Kidney (tissue), 14 donors: ENCODE results near the gene CDC27. TPM values are rescaled to one million over a fixed set of nuclear protein-coding genes. Genes with fewer than 3 reads are reported as not detected.

Source experiments
- DNase-seq, 5 donors: peaks; one replicate each; pipeline ENCODE4 v3.0.0-alpha.2; 2013 to 2020
- FAIRE-seq: peaks from 2 replicates; lab custom pipeline; 2012; peaks lifted over from hg19 to GRCh38; lab: Jason Lieb, UNC
- H3K27ac ChIP-seq, 2 donors: one replicate each; pipeline ENCODE4 v1.7.0; 2013; ENCODE audit warnings: low read depth in 2 of 2, low read length in 2 of 2, inconsistent platforms in 1 of 2
- H3K27me3 ChIP-seq: one replicate; pipeline ENCODE4 v1.7.1; 2013; ENCODE audit warnings: low read length, inconsistent platforms; ENCODE audit not compliant: control insufficient read depth, insufficient read depth
- H3K36me3 ChIP-seq, 3 donors: one replicate each; pipeline versions ENCODE4 v1.7.0 to v1.7.1; 2013; ENCODE audit warnings: low read length in 3 of 3, control low read depth in 1 of 3, inconsistent platforms in 1 of 3; ENCODE audit not compliant: insufficient read depth in 3 of 3, control insufficient read depth in 2 of 3
- H3K4me1 ChIP-seq, 3 donors: one replicate each; pipeline versions ENCODE4 v1.7.0 to v1.7.1; 2013; ENCODE audit warnings: low read length in 3 of 3, inconsistent platforms in 1 of 3, low read depth in 1 of 3; ENCODE audit not compliant: control insufficient read depth in 2 of 3, insufficient read depth in 2 of 3
- H3K4me3 ChIP-seq, 3 donors: one replicate each; pipeline versions ENCODE4 v1.7.0 to v1.8.1; 2013; ENCODE audit warnings: low read length in 3 of 3, control low read depth in 1 of 3, inconsistent platforms in 1 of 3
- H3K9ac ChIP-seq, 3 donors: one replicate each; pipeline versions ENCODE4 v1.7.0 to v1.7.1; 2013; ENCODE audit warnings: low read length in 3 of 3, control low read depth in 1 of 3, inconsistent platforms in 1 of 3
- H3K9me3 ChIP-seq, 3 donors: one replicate each; pipeline versions ENCODE4 v1.7.0 to v1.7.1; 2013; ENCODE audit warnings: low read length in 3 of 3, control low read depth in 1 of 3, inconsistent platforms in 1 of 3; ENCODE audit not compliant: control insufficient read depth in 2 of 3, insufficient read depth in 1 of 3
- intact Hi-C: fragments of 100-400 bp; cut with DNase I; formaldehyde crosslinking; loops from one replicate; pipeline ENCODE4 v1.11.1; 2022
- polyA plus RNA-seq: library from polyadenylated mRNA; stranded (reverse); fragments of 350-450 nt; fragmentation: Illumina TruSeq; extraction: RNeasy Lipid Tissue Mini Kit (QIAGEN cat#74804); gene quantifications from one replicate; pipeline ENCODE4 v1.2.3, GENCODE V29; 2014; ENCODE audit warnings: low read depth, low replicate concordance; ENCODE audit not compliant: insufficient read depth
- total RNA-seq: library from RNA; stranded (reverse); fragmentation: NEBNext Ultra II Directional; extraction: Animal tissue kit (Norgen Biotek cat#: 25700); gene quantifications from one replicate; pipeline ENCODE4 v1.2.1, GENCODE V29; 2021
- TF ChIP-seq, protein P1 (sequence below): IDR thresholded peaks from 3 replicates; pipeline ENCODE4 v1.5.1; 2012; ENCODE audit warnings: mild to moderate bottlenecking, moderate library complexity, borderline replicate concordance; ENCODE audit not compliant: insufficient read depth; ENCODE audit errors: extremely low read depth
- donor health status: control.
- donor health status: control.
- donor health status: control.
- donor health status: control.
- donor health status: control.
- donor health status: DM: yes; HTN: yes; CAD: no.
- donor health status: Normal renal cell carcinoma (clear cell type).

CDC27 gene
- total and polyA plus RNA-seq, 2 donors from 2014 or later, result 18.2 to 78.2 TPM

DNA sequence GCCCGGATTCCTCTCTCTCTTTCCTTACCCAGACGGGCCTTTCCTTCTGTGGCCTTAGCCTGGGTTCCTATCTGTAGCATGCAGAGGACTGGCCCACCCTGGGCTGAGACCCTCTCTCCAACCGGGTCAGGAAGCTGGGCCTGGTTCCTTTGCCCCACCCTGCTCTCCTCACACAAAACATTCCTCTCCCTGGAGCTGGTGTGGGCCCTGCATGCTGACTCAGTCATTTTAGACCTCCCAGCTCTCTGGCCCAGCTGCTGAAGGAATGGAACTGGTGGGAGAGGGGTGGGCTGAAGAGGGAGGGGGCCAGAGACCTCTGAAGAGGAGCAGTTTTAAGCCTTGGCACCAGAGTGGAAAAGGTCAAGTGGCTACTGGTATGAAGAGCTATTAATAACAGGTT is 21.0 kb upstream of the CDC27 start:
- Histone ChIP-seq H3K36me3 (no peaks in the 10 kb centered on the region), H3K27ac (no peak overlapping the region), H3K4me3 (no peak overlapping the region), H3K27me3 (no peaks in the 10 kb centered on the region), H3K9me3 (no peaks in the 10 kb centered on the region), H3K4me1 (peaks cover 0 to 8% (median 6%) of the 10 kb centered on the region in 3 donors), H3K9ac (no peak overlapping the region)
- TF ChIP-seq, protein P1, sequence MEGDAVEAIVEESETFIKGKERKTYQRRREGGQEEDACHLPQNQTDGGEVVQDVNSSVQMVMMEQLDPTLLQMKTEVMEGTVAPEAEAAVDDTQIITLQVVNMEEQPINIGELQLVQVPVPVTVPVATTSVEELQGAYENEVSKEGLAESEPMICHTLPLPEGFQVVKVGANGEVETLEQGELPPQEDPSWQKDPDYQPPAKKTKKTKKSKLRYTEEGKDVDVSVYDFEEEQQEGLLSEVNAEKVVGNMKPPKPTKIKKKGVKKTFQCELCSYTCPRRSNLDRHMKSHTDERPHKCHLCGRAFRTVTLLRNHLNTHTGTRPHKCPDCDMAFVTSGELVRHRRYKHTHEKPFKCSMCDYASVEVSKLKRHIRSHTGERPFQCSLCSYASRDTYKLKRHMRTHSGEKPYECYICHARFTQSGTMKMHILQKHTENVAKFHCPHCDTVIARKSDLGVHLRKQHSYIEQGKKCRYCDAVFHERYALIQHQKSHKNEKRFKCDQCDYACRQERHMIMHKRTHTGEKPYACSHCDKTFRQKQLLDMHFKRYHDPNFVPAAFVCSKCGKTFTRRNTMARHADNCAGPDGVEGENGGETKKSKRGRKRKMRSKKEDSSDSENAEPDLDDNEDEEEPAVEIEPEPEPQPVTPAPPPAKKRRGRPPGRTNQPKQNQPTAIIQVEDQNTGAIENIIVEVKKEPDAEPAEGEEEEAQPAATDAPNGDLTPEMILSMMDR, result no peak
- DNase-seq, result peak in 1 of 5 donors; percentile 69
- no peak for FAIRE-seq
- intact Hi-C loops, result no loop called here

DNA sequence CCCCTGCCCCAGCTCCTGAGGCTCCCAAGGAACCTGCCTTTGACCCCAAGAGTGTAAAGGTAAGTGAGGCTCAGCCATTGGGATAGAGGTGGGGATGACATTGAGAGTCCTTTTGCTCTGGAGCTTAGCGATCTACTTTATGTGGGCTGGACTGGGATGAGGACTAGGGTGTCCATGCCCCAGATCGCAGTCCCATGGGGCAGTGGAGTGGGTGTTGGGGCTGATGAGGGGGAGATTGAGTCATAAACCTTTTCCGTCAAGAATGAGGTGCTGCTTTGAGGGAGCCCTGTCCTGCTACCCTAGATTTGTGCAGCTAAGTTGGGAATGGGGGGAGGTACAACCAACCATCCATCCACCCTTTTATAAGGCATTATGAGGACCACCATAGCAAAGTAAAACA is 20.4 kb upstream of the CDC27 start:
- Histone ChIP-seq H3K9me3 (no peaks in the 10 kb centered on the region), H3K36me3 (no peaks in the 10 kb centered on the region), H3K9ac (no peak overlapping the region), H3K27me3 (no peaks in the 10 kb centered on the region), H3K27ac (no peak overlapping the region), H3K4me3 (no peak overlapping the region), H3K4me1 (peaks cover 0 to 13% (median 9%) of the 10 kb centered on the region in 3 donors)
- FAIRE-seq, result no peak
- intact Hi-C loops, result no loop called here
- TF ChIP-seq, protein P1, result no peak
- DNase-seq, result no peak

DNA sequence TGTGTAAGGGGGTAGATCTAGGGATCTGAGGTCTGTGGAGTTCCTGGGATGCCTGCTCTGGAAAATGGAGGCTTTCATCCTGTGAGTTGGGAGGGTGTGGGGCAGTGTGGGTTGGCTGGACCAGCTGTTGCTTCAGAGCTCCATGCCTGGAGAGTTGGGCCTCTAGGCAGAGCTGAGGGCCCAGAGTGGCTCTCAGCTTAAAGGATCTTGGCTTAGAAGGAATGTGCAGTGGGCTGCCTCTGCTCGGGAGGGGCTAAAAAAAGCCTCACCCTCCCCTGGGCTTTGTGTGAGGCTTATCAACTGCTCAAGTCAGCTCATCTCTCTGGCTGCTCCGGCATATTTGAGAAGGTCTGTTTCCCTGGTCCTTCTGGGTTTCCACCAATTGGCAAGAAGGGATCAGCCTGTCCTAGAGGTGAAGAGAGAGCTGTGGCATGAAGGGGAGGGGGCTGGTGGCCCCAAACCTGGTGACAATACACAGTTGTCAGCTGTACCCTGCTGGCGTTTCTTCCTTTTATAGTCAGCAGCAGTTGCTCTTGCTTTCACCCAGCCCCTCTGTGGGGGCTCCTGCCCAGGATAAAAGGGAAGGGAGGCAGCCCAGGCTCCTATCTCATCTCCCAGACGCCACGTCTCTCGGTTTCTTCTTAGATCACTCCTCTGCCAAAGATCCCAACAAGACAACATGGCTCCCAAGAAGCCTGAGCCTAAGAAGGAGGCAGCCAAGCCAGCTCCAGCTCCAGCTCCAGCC is 19.8 kb upstream of the CDC27 start, which contains the start of gene MYL4:
Gene MYL4, plus strand, starts transcription at position 605 of the 745 bp plus-strand sequence. Its CDS starts 75 bp downstream, at position 680.
- H3K4me1 ChIP-seq, result peaks cover 0 to 16% (median 9%) of the 10 kb centered on the region in 3 donors
- no peak within 1 kb of the TSS for H3K4me3 ChIP-seq
- TF ChIP-seq, protein P1, result no peak
- DNase-seq (no peak), FAIRE-seq (no peak)
- H3K9me3 ChIP-seq, result no peaks in the 10 kb centered on the region
- intact Hi-C loops, result no loop called here
- no peaks in the 10 kb centered on the region for H3K27me3 ChIP-seq
- H3K27ac ChIP-seq, result no peak within 1 kb of the TSS
- no peak within 1 kb of the TSS for H3K9ac ChIP-seq
- no peaks in the 10 kb centered on the region for H3K36me3 ChIP-seq
